ENCODE measurements around the gene LPA.

GRCh38 chr6:160679402-160679769 is 15.3 kb upstream of the LPA start:
- no peak for TF ChIP-seq JUN (CRISPR knock-in tag; IDR thresholded peaks at IDR 0.05)
- TF ChIP-seq CTCF (IDR thresholded peaks at IDR 0.05) = peak; percentile 67
